Measurements from ENCODE around the gene SMARCA1.

SMARCA1 gene

DNA sequence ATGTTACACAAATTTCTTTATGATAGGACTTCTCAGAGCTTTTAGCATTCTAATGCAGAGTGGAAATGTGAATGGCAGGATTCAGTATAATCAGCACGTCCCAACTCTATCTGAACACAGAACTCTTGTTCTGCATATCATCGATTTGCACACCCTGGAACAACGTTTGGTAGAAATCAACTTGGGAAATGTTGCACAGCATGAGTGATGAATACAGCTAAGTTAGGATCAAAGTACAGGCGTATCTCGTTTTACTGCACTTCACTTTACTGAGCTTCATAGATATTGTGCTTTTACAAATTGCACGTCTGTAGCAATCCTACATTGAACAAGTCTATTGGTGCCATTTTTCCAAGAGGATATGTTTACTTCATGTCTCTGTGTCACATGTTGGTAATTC, 70.8 kb downstream of the SMARCA1 start:
- DNase-seq (ENCODE audit: low spot score) = no peak

DNA sequence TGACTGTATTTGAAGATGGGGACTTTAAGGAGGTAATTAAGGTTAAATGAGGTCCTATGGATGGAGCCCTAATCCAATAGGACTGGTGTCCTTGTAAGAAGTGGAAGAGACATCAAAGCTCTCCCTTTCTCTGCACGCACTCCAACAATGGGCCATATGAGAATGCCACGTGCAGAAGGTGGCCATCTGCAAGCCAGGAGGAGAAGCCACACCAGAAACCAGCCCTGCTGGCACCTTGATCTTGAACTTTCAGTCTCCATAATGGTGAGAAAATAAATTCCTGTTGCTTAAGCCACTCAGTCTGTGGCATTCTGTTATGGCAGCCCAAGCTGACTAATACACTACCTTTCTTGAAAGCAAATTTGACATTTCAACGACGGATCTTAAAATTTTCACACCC, 73.2 kb downstream of the SMARCA1 start:
- DNase-seq (ENCODE audit: low spot score) = no peak

- no peak for DNase-seq (ENCODE audit: low spot score)
Observed at GRCh38 chrX:129449148-129449547, 74.1 kb downstream of the SMARCA1 start.

DNA sequence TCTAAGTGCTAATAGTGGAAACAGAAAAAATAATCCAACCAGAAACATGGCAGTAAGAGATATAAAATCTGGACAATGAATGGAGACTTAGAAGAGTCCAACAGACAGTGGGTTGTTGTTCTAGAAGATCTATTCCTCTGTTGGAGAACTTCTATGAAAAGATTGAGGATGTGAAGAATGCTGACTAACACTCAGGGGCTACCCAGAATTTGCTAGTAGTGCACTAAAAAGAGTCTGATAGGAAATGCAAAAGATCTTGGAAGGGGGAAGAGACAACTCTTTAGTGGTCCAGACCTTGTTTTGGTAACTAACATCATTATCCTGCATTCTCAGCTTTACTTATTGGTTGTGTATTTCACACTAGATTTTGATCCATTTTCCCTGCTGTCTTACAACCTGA, 77.9 kb downstream of the SMARCA1 start:
- DNase-seq (ENCODE audit: low spot score) = no peak

DNA sequence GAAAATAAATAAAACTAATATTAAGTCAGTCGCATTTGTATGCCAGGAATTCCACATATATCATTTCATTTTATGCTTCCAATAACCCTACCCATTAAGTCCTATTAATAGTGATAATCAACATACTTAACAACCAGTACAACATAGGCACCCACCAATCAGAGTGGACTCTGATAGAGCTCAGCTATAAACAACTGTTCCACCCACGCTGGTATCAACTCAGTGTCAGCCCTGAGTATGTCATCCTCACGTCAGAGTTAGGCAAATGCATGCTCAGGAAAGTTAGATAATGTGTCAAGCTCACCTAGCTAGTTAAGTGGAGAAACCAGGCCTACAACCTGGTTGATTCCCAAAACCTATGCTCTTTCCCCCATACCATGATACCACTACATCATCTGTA, 89.3 kb downstream of the SMARCA1 start:
- DNase-seq (ENCODE audit: low spot score) = no peak

GRCh38 chrX:129433461-129433860, 89.8 kb downstream of the SMARCA1 start:
- no peak for DNase-seq (ENCODE audit: low spot score)

DNA sequence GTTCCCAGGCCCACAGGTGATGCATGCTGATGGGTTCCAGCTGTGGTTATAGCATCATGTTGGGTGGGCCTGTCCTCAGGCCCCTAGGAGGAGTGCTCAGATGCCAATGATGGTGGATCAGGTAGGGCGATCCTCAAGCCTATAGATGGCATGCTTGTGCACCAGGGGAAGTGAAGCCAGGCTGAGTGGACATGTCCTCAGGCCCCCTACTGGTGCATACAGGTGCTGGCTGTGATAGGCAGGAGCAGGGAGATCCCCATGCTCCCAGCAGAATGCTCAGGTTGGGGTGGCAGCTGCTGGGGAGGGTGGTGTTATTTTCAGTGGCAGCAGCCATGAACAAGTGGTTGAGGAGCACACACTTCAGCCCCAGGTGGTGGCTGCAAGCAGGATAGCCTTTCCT, 96.0 kb downstream of the SMARCA1 start:
- DNase-seq (ENCODE audit: low spot score) = no peak

- no peak for DNase-seq (ENCODE audit: low spot score)
Observed at GRCh38 chrX:129423191-129423590, 100.1 kb downstream of the SMARCA1 start.

DNA sequence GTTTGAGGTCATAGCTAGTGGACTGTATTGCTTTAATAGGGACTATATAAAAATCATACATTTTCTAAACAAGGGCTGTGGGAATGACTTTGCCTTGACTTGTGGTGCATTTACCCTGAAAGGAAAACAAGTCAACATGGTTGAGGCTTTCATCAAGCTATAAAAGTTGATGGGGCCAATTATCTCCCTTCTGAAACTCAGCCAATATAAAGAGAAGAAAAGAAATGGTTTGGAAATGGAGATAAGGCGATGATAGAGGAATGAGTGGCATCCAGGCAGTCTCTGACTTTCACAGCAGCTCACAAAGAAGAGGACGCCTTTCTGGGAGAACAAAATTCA, 118.7 kb downstream of the SMARCA1 start:
- DNase-seq (ENCODE audit: low spot score) = no peak

DNA sequence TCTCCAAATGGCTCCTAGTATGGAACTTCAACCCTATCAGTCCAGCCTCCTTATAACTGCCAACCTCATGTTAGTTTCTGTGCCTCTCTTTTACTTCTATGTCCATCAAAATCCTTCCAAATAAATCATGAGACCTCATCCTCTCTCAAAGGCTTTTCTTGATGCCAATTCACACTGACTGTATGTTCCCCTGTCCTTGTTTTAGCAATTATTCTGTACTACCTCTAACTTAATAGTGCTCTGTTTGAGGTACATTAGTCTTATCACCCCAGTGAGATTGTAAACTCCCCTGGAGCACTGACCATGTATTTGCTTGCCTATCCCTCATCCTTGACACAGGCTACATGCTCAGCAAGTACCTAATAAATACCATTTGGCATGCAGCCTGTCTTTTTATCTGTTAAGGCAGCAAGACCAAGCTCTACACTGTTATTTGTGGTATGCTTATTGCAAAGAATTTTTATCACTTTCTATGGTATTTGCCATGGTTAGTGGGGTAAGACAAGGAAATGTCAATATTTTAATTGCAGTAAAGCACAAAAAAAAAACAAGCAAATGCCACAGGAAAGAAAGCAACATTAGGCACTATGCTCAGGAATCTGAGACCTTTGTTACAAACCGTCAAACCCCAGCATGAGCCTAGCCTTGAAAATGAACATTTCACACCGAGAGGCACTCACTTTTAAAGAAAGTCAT, 119.2 kb downstream of the SMARCA1 start:
- no peak for DNase-seq (ENCODE audit: low spot score)

Measured in AG08395 (cell line).